ENCODE measurements around the gene RCBTB1.
"Not testable (repeated sequence)": the region's sequence is repeated elsewhere in the genome, so short reads cannot be mapped to it uniquely, and the experiment has no call there.

RCBTB1 gene

DNA sequence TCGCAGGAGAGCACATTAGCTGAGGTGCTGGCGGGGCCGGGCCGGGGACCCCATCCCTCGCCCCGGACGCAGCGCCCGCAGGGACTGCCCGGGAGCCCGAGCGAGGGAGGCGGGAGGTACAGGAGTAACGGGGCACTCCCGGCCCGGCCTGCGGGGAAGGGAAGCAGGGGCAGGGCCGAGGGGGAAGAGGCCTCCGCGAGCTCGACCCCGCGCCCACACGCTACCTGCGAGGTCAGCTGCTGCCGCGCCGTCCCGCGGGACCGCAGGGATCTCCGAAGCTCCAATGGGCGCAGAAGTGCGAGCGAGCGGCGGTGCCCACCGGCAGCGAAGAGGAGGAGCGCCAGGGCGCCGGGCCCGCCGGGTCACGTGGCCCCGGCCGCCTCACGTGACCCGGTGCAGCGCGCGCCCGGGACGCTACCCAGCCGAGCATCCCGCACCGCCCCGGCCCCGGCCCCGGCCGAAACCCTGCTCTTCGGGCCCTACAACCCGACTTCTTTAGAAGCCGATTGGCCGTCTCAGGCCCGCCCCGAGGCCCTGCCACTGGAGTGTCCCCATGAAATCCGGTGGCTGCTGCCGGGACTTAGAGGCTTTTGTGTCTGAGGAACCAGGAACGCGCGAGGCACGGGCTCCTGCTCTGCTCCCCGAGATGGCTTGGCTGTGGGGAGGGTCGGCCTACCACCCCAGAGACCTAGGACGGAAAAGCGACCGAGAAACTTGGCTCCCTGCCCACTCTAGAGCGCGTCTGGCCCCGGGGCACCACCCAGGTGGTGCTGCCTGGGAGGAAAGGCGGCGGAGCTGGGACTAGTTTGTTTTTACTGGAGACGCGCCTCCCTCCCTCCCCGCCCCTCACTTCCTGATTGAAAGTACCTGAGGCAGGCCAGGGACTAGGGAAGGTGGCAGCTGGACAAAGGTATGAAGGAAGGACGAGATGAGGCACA is at the start of gene RCBTB1:
Gene RCBTB1 (minus strand): TSS at position 339 of the 938 bp plus-strand sequence. CDS start 18,279 bp downstream, outside the sequence.
- peak; percentile 98 for DNase-seq (ENCODE audit: low spot score)

DNA sequence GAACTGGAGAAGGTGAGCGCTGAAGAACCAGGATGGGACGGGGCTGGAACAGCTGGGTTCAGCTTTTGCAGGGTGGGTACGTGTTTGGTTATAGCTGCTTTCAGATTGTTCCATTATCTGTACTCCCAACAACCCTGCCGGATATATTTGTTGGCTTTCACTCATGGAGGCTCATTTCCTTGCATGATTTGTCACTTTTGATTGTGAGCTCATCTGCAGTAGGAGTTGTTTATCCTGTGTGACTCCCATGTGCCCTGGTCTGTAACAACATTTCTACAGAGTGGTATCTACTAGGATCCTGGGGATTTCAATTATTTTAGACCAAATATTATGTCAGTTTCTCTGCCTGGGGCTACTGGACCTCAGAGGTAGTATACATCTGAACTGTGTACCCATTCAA is 48.4 kb upstream of the RCBTB1 start:
- no peak for DNase-seq (ENCODE audit: low spot score)

DNA sequence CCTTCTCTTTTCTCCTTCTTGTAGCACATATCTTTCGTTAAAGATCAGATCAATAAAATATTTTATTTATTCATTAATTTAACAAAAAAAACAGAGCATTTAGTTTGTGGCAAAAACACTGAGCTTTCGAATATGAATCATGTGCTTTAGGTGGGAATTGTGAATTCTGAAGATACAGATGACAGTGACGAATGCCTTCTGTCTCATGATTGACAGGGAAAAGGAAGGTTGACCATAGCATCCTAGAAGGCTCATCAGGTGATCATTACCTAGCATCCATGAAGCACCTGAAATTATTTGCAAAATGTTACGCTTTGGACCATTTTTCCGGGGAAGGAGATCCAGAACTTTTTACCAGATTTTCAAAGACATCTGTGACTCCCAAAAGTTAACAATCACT is 46.8 kb upstream of the RCBTB1 start:
- DNase-seq (ENCODE audit: low spot score) = no peak

DNA sequence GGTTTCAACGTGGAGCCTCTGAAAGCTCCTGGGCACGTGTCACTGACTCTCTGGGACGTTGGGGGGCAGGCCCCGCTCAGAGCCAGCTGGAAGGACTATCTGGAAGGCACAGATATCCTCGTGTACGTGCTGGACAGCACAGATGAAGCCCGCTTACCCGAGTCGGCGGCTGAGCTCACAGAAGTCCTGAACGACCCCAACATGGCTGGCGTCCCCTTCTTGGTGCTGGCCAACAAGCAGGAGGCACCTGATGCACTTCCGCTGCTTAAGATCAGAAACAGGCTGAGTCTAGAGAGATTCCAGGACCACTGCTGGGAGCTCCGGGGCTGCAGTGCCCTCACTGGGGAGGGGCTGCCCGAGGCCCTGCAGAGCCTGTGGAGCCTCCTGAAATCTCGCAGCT is 45.2 kb upstream of the RCBTB1 start:
- no peak for DNase-seq (ENCODE audit: low spot score)

DNA sequence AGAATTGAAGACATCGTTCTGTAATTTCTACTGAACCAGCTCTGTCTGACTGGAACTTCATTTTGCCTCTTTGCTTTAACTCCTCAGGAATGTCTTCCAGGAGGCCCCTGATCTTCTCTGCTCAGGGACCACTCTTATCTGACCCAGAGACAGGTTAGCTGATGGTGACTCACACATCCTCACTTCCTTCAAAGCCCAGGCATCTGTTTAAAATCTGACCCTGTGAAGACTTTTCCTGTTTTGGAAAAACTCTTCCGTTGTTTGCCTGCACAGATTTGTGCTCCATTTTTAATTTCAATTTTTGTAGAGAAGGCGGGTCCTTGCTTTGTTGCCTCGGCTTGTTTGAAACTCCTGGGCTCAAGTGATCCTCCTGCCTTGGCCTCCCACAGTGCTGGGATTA is 44.6 kb upstream of the RCBTB1 start:
- DNase-seq (ENCODE audit: low spot score) = no peak

DNA sequence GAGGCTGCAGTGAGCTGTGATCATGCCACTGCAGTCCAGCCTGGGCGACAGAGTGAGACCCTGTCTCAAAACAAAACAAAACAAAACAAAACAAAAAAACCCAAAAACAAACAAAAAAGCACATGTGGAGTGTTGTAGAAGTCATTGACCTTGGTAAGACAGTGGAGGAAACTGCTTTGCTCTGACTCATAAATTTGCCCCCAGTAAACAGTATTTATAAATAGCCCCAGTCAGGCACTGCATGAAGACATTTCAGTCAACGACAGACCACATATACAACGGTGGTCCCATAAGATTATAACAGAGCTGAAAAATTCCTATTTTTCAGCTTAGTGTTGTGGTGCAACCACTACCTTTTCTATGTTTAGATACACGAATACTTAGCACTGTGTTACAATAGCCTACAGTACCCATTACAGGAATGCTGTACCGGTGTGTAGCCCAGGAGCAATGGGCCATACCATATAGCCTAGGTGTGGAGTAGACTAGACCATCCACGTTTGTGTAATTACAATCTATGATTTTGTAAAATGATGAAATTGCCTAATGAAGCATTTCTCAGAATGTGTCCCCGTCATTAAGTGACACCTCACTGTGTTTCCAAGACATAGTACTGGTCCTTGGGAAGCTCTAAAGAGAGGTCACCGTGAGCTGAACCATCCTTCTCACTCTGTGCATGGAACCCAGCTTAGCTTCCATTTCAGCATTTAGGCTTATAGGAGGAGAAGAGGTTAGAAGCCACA is 44.0 kb upstream of the RCBTB1 start:
- no peak for DNase-seq (ENCODE audit: low spot score)

DNA sequence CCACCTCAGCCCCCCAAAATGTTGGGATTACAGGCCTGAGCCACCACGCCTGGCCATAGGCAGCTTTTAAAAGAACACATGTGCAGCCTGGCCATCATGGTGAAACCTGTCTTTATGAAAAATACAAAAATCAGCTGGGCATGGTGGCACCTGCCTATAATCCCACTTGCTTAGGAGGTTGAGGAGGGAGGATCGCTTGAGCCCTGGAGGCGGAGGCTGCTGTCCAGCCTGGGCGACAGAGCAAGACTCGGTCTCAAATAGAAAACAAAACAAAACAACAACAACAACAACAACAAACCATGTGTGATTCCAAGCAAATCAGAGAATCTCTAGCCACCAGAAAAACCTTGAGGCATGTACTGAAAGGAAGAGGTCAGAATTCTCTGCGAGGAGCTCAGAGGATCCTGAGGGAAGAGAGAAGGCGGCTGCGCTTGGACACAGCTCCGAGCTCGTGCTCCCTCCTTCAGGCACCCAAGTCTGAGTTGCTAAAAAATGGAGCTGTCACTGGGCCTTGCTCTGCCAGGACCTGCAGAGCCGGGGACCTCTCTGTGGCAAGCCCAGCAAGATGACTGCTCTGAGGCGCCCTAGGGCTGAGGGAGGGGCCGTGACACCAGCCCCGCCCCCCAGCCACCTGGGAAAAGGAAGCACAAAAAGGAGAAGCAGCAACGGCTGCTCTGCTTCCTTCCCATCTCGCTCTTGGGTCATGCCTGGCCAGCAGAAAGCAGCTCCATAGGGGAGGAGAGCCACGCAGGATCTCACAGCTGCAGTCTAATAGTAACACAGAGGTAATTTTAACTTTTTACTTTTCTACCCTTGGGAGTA is 42.7 kb upstream of the RCBTB1 start, which contains the start of gene ARL11:
Gene ARL11 (plus strand): TSS at position 677 of the 822 bp plus-strand sequence. CDS start 1,941 bp downstream, outside the sequence.
- DNase-seq (ENCODE audit: low spot score) = no peak

DNA sequence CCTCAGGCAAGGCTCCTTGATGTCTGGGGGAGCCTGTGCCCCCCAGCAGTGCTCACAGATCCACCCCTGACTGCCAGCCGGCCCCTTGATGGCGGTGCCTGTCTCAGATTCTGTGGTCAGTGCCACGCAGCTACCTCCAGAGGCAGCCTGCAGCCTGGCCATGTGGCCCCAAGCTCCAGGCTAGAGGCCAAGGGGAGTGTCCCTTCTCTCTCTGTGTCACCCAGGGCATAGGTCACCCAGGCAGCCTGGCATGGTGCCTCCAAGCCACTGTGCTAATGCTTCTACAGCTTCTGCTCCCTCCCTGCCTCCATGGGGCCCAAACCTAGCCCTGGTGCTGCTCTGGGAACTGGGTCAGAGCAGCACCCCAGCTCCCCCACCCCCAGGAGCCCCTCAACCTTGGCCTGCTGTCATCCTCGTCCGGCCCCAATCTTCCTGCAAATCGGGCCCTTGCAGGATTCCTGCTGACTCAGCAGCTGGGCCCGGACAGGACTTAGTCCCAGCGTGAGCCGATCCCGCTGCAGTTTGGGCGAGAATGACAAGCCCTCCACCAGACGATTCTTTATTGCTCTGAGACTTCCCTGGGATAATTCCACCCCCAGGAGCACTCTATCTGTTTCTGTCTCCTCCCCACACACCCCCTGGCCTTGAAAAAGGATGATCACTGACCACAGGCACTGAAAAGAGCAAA is 40.2 kb upstream of the RCBTB1 start:
- DNase-seq (ENCODE audit: low spot score) = no peak

DNA sequence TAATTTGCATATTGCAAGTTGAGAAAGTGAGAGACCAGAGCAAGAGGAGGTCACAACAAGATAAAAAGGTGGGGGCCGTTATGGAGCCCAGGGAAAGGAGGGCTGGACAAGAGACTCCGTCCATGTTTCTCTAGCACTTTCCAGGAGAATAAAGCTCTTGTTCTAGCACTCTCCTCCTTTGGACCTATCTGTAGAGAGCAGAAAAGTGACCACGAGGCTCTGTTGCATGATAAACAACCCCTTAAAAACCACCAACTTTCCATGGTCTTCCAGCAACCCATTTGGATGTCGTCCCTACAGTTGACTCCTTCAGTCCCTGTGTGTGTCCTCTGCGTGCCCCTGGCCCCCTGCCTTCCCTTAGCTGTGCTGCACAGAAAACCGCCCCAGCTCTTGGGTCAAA is 38.9 kb upstream of the RCBTB1 start:
- DNase-seq (ENCODE audit: low spot score) = no peak

DNA sequence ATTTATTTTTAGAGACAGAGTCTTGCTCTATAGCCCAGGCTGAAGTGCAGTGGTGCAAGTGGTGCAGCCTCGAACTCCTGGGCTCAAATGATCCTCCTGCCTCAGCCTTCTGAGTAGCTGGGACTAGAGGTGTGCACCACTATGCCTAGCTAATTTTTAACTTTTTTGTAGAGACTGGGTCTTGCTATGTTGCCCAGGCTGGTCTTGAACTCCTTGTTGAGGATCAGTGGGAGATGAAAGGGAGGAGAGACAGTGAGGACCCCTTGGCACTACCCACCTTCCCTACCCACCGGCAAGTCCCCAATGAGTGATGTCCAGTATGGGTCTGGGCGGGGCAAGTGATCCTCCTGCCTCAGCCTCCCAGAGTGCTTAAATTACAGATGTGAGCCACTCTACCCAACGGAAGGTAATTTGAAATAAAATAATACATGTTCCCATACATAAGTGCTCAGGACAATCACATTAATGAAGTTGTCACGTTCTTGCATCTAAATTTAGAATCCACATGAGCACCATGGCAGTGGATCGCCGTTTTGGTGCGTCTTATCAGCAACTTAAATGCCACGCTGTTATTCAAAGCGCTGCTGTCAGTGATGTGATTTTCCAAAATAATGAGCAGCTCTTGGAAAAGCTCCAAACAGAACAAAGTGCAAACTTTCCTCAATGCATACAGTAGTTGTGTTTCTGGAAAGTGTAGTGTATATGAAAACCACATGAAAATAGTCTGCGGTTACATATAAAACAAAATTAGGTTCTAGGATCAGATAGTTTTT is 37.0 kb upstream of the RCBTB1 start:
- no peak for DNase-seq (ENCODE audit: low spot score)

DNA sequence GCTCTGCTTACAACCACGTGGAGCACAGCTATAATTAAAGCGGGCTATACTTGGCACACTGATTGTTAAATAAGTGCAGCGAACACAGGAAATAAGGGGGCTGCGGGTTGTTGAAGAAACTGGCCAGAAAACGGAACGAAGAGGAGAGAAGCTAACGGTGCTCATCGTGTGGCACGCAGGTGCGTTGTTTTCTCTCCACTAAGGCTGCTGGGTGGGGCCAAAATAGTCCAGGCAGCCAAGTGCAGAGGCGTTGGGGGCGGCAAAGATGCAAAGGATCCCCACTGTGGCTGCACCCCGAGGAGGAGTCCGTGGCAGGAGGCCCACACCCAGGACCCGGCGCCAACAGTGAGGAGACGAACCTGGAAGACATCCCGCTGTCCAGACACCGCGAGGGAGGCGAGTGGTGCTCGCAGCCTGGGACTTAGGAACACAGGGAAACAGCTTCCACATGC is 34.8 kb upstream of the RCBTB1 start:
- no peak for DNase-seq (ENCODE audit: low spot score)

DNA sequence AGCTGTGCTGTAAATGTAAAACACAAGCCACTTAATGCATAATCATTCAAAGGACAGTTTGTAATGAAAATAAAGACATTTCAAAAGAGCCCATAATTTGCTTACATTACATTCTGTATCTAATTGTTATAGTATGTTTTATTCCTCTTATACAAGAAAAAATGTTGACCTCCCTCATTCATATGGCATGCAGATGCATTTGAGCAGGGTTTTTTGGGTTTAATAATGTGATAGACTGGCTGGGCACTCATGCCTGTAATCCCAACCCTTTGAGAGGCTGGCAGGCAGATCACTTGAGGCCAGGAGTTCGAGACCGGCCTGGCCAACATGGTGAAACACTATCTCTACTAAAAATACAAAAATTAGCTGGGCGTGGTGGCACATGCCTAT is 31.3 kb upstream of the RCBTB1 start:
- no peak for DNase-seq (ENCODE audit: low spot score)

DNA sequence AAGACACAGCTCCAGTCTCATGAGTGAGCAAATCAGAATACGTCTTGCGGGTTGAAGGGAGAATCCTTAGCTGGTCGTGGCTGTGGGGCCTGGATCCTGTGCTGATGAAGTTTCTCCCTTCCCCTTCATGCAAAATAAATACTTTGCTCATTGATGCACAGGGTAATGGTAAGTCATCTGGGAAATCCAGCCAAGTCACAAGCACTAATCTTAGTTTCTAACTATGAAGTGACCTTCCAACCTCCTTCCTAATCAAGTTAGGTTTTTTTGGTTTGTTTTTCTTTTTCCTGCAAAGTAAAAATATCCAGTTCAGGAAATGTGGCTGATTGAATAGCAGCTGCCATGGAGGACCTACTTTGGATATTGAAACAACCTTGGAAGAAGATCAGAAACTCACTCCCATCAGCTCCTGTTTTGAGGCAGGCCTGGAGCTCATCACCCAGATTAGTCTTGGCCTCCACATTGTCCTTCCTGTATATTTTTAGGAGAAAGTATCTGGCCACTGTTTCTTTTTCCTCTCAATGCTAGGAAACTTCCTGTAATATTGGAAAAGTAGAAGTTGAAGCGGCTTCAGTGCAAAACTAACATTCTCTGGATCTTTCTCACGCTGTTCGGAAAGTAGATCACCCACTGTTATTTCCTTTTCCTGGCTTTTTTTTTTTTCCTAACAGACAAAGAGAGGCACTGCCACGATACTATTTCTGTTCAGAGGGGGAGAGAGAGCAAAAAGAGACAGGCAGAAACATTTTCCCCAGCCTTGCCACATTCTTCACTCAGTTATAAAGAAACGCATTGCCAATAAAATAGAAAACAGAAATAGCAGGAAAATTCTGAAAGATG is 30.7 kb upstream of the RCBTB1 start:
- DNase-seq (ENCODE audit: low spot score) = no peak

DNA sequence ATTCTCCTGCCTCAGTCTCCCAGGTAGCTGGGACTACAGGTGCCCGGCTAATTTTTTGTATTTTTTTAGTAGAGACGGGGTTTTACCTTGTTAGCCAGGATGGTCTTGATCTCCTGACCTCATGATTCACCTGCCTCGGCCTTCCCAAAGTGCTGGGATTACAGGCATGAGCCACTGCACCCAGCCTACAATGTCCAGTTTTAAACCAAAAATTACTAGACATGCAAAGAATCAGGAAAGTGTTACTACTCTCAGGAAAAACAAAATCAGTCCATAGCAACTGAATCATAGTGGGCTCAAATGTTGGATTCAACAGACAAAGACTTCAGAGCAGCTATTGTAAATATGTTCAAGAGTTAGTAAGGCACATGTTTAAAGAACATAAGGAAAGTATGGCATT is 26.7 kb upstream of the RCBTB1 start:
- DNase-seq (ENCODE audit: low spot score) = not testable (repeated sequence)

DNA sequence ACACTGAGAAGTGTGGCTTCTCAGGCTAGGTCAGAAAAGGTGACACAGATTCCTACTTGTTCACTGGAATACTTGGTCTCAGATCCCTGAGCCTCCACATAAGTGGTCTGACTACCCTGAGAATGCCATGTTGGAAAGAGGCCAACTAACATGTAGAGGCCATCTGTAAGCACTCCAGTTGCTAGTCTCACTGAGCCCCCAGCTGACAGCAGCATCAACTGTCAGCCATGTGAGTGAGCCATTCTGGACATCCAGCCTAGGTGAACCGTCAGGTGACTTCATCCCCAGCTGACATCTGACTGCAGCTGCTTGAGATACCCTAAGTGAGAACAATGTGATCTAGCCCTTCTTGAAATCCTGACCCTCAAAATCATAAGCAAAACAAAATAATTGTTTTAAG is 24.8 kb upstream of the RCBTB1 start:
- no peak for DNase-seq (ENCODE audit: low spot score)

DNA sequence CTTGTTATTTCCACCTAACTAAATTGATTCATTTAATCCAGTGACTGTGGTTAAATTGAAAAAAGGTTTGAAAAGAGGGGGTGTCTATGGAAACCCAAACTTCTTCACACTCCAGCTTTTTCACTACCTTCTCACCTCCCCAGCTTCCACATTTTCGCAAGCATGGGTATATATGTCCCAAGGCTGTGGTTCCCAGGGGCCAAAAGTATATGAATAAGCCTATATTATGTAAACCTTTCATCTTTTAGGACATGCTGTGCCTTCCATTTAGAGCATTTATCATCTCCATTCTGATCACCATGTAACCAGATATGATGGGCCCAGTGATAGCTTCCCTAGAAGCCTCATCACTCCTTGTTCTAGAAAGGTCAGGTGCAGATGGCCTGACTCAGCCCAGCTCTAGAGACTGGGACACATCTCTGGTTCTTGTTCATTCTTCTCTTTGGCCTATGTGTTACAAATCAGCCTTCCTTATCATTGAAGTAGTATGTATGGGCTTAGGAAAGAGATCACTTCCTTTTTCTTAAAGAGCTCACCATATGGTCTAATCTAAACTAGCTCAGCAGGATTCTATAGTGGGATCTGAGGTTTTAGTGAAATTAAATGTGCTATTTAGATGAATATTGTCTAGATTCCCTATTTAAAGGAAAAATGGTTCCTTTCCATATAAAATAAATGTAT is 23.4 kb upstream of the RCBTB1 start:
- no peak for DNase-seq (ENCODE audit: low spot score)

DNA sequence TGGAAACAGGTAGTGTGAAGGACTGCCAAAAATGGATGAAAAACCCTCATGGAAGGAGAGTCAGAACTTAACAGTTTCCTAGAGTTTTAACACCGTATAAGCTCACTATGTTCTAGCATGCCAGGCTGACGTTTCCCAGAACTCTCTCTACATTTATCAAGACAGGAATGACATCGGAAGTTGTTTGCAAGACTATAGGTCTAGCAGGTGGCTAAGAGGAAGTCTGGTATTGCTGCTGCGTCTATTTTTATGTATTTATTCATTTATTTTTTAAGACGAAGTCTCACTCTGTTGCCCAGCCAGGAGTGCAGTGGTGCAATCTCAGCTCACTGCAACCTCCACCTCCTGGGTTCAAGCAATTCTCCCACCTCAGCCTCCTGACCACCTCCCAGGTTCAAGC is 22.4 kb upstream of the RCBTB1 start:
- DNase-seq (ENCODE audit: low spot score) = no peak

DNA sequence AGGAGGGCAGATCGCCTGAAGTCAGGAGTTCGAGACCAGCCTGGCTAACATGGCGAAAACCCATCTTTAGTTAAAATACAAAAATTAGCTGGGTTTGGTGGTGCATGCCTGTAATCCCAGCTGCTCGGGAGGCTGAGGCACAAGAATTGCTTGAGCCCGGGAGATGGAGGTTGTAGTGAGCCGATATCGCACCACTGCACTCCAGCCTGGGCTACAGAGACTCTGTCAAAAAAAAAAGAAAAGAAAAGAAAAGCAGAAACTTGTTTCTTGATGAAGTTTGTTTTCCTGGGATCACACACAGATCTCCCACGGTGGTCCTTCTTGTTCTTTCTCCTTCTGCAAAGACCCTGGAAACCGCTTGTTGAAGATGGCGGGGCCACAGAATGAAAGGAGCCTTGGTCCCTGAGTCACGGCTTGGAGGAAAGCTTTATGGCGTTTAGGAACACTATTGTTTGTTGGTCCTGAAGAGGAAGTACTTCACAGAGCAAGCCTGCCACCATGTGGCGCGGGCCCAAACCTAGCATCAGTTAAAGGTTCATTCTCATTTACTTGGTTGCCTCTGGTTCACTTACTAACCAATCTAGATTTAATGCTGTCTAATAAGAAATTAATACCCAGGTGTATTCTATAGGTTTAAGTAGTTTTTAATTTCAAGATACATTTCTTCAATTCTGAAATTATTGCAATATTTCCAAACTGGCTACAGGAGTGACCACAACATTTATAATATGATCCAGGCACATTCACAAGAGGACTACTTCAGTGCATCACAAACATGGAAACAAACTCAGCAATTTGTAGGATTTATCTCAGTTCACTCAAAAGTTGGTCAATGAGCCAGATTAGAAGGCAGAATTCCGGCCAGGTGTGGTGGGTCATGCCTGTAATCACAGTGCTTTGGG is 21.6 kb upstream of the RCBTB1 start:
- DNase-seq (ENCODE audit: low spot score) = peak; percentile 89
